DND-41 (cell line): ENCODE results near the gene PDXK.

ENCODE experiments used
- ATAC-seq: fragments of 200-7000 bp; cut with Tn5 transposase; 3 replicates; pipeline ENCODE4 v1.9.1; 2021; ENCODE audit warnings: low read depth; ENCODE audit not compliant: insufficient read depth
- DNase-seq: peaks from one replicate; pipeline ENCODE4 v3.0.0-alpha.2; 2020
- H2AFZ ChIP-seq: 2 replicates; pipeline ENCODE4 v1.6.0; 2012; ENCODE audit warnings: low read depth, low read length
- H3K27ac ChIP-seq: 2 replicates; pipeline ENCODE4 v1.5.1; 2012; ENCODE audit warnings: low read length, inconsistent platforms
- H3K27me3 ChIP-seq: fragments of 200-600 bp; sonication (generic); 2 replicates; pipeline ENCODE4 v1.6.0; 2012; ENCODE audit warnings: low read length, mild to moderate bottlenecking, inconsistent platforms; ENCODE audit not compliant: insufficient read depth, poor library complexity
- H3K36me3 ChIP-seq: 2 replicates; pipeline ENCODE4 v1.5.1; 2012; ENCODE audit warnings: low read length, inconsistent platforms; ENCODE audit not compliant: insufficient read depth
- H3K4me1 ChIP-seq: 2 replicates; pipeline ENCODE4 v1.5.1; 2012; ENCODE audit warnings: mild to moderate bottlenecking, low read length; ENCODE audit not compliant: insufficient read depth
- H3K4me2 ChIP-seq: 2 replicates; pipeline ENCODE4 v1.6.0; 2012; ENCODE audit warnings: mild to moderate bottlenecking, moderate library complexity, low read length, inconsistent platforms; ENCODE audit not compliant: insufficient read depth
- H3K4me3 ChIP-seq, 2 experiments: fragments of 200-600 bp in 1 of 2; shearing (Covaris generic) in 1 of 2; 2 replicates each; pipeline ENCODE4 v1.5.1; 2012 to 2016; ENCODE audit warnings: inconsistent platforms in 2 of 2, low read length in 2 of 2, mild to moderate bottlenecking in 2 of 2, low read depth in 1 of 2, moderate library complexity in 1 of 2
- H3K79me2 ChIP-seq: 2 replicates; pipeline ENCODE4 v1.6.0; 2012; ENCODE audit warnings: low read length, inconsistent platforms; ENCODE audit not compliant: insufficient read depth
- H3K9ac ChIP-seq: 2 replicates; pipeline ENCODE4 v1.6.0; 2012; ENCODE audit warnings: low read depth, mild to moderate bottlenecking, inconsistent platforms, low read length, moderate library complexity
- H3K9me3 ChIP-seq: 2 replicates; pipeline ENCODE4 v1.5.1; 2012; ENCODE audit warnings: low read length, moderate library complexity, mild to moderate bottlenecking, inconsistent platforms; ENCODE audit not compliant: insufficient read depth, severe bottlenecking
- H4K20me1 ChIP-seq: 2 replicates; pipeline ENCODE4 v1.6.0; 2012; ENCODE audit warnings: low read length; ENCODE audit not compliant: insufficient read depth
- EZH2 ChIP-seq: IDR thresholded peaks from 3 replicates; pipeline ENCODE4 v1.6.1; 2012; ENCODE audit warnings: borderline replicate concordance, low read depth, mild to moderate bottlenecking, moderate library complexity, low read length, inconsistent platforms; ENCODE audit not compliant: severe bottlenecking
- TF ChIP-seq, protein P1 (sequence below): IDR thresholded peaks from 2 replicates; pipeline ENCODE4 v1.5.1; 2012; ENCODE audit warnings: borderline replicate concordance, low read length, moderate library complexity, mild to moderate bottlenecking; ENCODE audit not compliant: poor library complexity, severe bottlenecking; ENCODE audit errors: extremely low read depth

The PDXK gene

DNA sequence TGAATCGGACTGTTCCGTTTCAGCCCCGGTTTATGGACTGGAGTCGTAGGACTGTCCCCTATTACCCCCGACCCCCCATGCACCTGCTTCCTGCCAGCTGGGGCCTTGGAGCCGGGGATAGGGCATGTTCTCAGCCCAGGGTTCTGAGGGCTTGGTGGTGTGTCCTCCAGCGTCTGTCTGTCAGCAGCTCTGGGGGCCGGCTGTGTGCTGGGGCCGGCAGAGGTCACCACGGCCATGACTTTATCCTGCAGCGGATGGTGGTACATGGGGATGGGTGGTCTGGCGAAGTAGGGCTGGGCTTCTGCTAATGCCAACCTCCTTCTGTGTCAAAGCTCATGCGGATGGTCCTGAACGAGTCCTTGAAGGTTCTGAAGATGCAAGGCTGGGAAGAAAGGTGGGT, 75.9 kb downstream of the PDXK start:
- Histone ChIP-seq H2AFZ (no peak overlapping the region), H3K79me2 (peaks cover 49% of the 10 kb centered on the region), H3K27ac (no peak overlapping the region), H3K27me3 (no peaks in the 10 kb centered on the region), H3K4me1 (peaks cover 19% of the 10 kb centered on the region), H4K20me1 (peaks cover 58% of the 10 kb centered on the region), H3K4me3 (no peak overlapping the region), H3K9me3 (no peaks in the 10 kb centered on the region), H3K4me2 (no peak overlapping the region), H3K9ac (no peak overlapping the region), H3K36me3 (peaks cover 90% of the 10 kb centered on the region)
- no peak for DNase-seq
- ATAC-seq: no peak
- TF ChIP-seq EZH2: no peak
- TF ChIP-seq, protein P1, sequence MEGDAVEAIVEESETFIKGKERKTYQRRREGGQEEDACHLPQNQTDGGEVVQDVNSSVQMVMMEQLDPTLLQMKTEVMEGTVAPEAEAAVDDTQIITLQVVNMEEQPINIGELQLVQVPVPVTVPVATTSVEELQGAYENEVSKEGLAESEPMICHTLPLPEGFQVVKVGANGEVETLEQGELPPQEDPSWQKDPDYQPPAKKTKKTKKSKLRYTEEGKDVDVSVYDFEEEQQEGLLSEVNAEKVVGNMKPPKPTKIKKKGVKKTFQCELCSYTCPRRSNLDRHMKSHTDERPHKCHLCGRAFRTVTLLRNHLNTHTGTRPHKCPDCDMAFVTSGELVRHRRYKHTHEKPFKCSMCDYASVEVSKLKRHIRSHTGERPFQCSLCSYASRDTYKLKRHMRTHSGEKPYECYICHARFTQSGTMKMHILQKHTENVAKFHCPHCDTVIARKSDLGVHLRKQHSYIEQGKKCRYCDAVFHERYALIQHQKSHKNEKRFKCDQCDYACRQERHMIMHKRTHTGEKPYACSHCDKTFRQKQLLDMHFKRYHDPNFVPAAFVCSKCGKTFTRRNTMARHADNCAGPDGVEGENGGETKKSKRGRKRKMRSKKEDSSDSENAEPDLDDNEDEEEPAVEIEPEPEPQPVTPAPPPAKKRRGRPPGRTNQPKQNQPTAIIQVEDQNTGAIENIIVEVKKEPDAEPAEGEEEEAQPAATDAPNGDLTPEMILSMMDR: no peak

- no peaks in the 10 kb centered on the region for H3K27me3 ChIP-seq
- TF ChIP-seq, protein P1: no peak
- no peak for TF ChIP-seq EZH2
- H3K4me2 ChIP-seq: no peak overlapping the region
- H3K79me2 ChIP-seq: peaks cover 24% of the 10 kb centered on the region
- peaks cover 47% of the 10 kb centered on the region for H4K20me1 ChIP-seq
- DNase-seq: no peak
- ATAC-seq: no peak
- no peak overlapping the region for H2AFZ ChIP-seq
- H3K27ac ChIP-seq: no peak overlapping the region
- peaks cover 98% of the 10 kb centered on the region for H3K36me3 ChIP-seq
- H3K4me3 ChIP-seq: no peak overlapping the region
- H3K9ac ChIP-seq: no peak overlapping the region
- H3K4me1 ChIP-seq: no peaks in the 10 kb centered on the region
- H3K9me3 ChIP-seq: no peaks in the 10 kb centered on the region
Observed at GRCh38 chr21:43797415-43797814, 78.5 kb downstream of the PDXK start.

DNA sequence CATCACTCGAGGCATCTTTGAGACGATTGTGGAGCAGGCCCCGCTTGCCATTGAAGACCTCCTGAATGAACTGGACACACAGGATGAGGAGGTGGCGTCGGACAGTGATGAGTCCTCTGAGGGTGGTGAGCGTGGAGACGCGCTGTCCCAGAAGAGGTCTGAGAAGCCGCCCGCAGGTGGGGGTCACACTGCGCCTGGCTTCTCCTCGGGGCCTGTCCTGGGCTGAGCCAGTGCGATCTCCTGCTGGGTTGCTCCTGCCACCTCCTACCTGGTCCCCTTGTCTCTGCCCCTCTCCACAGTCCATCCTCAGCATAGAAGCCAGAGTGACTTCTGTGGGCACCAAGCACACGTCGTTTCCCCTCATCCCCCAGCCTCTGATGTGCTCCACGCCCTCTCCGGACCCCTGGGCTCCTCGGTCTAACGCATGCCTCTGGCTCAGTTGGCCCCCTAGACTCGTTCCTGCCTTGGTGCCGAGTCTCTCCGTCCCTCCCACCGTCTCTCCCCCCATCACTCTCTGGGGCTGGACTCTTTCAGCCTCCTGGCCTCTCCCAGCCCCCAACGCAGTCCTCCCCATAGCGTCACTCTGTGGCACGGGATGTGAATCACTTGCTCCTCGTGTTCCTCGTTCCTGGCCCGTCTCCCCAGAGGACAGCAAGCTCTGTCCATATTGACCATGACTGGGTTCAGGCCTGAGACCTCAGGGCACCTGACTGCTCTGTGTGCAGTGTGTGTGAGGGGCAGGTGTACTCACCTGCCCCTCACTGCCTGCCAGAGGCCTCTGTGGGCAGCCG, 79.2 kb downstream of the PDXK start:
- ATAC-seq (no peak), DNase-seq (no peak)
- Histone ChIP-seq H3K9me3 (no peaks in the 10 kb centered on the region), H4K20me1 (peaks cover 52% of the 10 kb centered on the region), H3K4me2 (no peak overlapping the region), H3K27me3 (no peaks in the 10 kb centered on the region), H3K9ac (no peak overlapping the region), H3K4me3 (no peak overlapping the region), H3K79me2 (peaks cover 16% of the 10 kb centered on the region), H3K27ac (no peak overlapping the region), H3K36me3 (peaks cover 98% of the 10 kb centered on the region), H3K4me1 (no peaks in the 10 kb centered on the region), H2AFZ (no peak overlapping the region)
- no peak for TF ChIP-seq EZH2
- TF ChIP-seq, protein P1: no peak
